IMR-90 (cell line): Measurements from ENCODE around the gene CSNK1D. TPM values are rescaled to one million over a fixed set of nuclear protein-coding genes. Genes with fewer than 3 reads are reported as not detected.

Experiments
- ATAC-seq: fragments of 200-7000 bp; cut with Tn5 transposase; 2 replicates; pipeline ENCODE4 v1.9.1; 2020; ENCODE audit warnings: low read depth, mild to moderate bottlenecking, moderate library complexity
- BruUV-seq: library from RNA; stranded (reverse); fragments of 400-500 nt; replicated peaks from 2 replicates; lab custom pipeline; 2021; lab: Mats Ljungman, UMichigan
- CTCF ChIA-PET: fragments of 300-600 bp; formaldehyde crosslinking; extraction: SDS; loops from one replicate; lab custom pipeline; 2021; ENCODE audit warnings: antibody characterized with exemption; lab: Yijun Ruan, JAX
- POLR2A ChIA-PET: fragments of 300-600 bp; sonication (Branson Sonifier 250); formaldehyde crosslinking; loops from one replicate; lab custom pipeline; 2022; ENCODE audit warnings: antibody characterized with exemption; ENCODE audit not compliant: unreplicated experiment; lab: Charles Lee
- DNase-seq: peaks from one replicate; pipeline ENCODE4 v3.0.0; 2013
- H2AFZ ChIP-seq: replicated peaks from 2 replicates; pipeline ENCODE3; 2013; ENCODE audit warnings: low read length, mild to moderate bottlenecking; ENCODE audit not compliant: poor library complexity
- H2AK5ac ChIP-seq: 2 replicates; pipeline ENCODE4 v1.6.1; 2013; ENCODE audit warnings: low read depth, low read length, inconsistent platforms
- H2AK9ac ChIP-seq: replicated peaks from 2 replicates; pipeline ENCODE3; 2013; ENCODE audit warnings: mild to moderate bottlenecking, low read depth, low read length, moderate library complexity; ENCODE audit not compliant: poor library complexity
- H2BK120ac ChIP-seq: 2 replicates; pipeline ENCODE4 v1.6.1; 2013; ENCODE audit warnings: low read depth, low read length, inconsistent platforms
- H2BK15ac ChIP-seq: 3 replicates; pipeline ENCODE4 v1.6.1; 2013; ENCODE audit warnings: low read depth, low read length, inconsistent platforms
- H2BK20ac ChIP-seq: 2 replicates; pipeline ENCODE4 v1.6.1; 2013; ENCODE audit warnings: low read depth, mild to moderate bottlenecking, inconsistent platforms, low read length, moderate library complexity
- H2BK5ac ChIP-seq: 2 replicates; pipeline ENCODE4 v1.6.1; 2013; ENCODE audit warnings: mild to moderate bottlenecking, low read depth, low read length, inconsistent platforms; ENCODE audit not compliant: poor library complexity, severe bottlenecking
- H3K14ac ChIP-seq: replicated peaks from 2 replicates; pipeline ENCODE4 v1.6.1; 2013; ENCODE audit warnings: low read depth, low read length, inconsistent platforms
- H3K18ac ChIP-seq: 2 replicates; pipeline ENCODE4 v1.6.1; 2013; ENCODE audit warnings: low read depth, low read length, control low read depth
- H3K23ac ChIP-seq: 2 replicates; pipeline ENCODE4 v1.6.1; 2013; ENCODE audit warnings: low read depth, low read length, inconsistent platforms
- H3K27ac ChIP-seq: 2 replicates; pipeline ENCODE4 v1.5.1; 2013; ENCODE audit warnings: mild to moderate bottlenecking, control low read depth, low read length; ENCODE audit not compliant: insufficient read depth
- H3K27me3 ChIP-seq: 2 replicates; pipeline ENCODE4 v1.6.1; 2013; ENCODE audit warnings: low read length; ENCODE audit not compliant: control insufficient read depth, insufficient read depth
- H3K36me3 ChIP-seq: 2 replicates; pipeline ENCODE4 v1.6.1; 2013; ENCODE audit warnings: low read length, mixed read lengths; ENCODE audit not compliant: control insufficient read depth, insufficient read depth
- H3K4ac ChIP-seq: 2 replicates; pipeline ENCODE4 v1.6.1; 2013; ENCODE audit warnings: low read depth, low read length, inconsistent platforms
- H3K4me1 ChIP-seq: 2 replicates; pipeline ENCODE4 v1.6.1; 2013; ENCODE audit warnings: low read length, mixed read lengths; ENCODE audit not compliant: control insufficient read depth, insufficient read depth
- H3K4me2 ChIP-seq: 2 replicates; pipeline ENCODE4 v1.6.1; 2013; ENCODE audit warnings: low read depth, mild to moderate bottlenecking, control low read depth, low read length, moderate library complexity
- H3K4me3 ChIP-seq: 2 replicates; pipeline ENCODE4 v1.5.1; 2013; ENCODE audit warnings: low read depth, mild to moderate bottlenecking, control low read depth, low read length, moderate library complexity; ENCODE audit not compliant: insufficient read depth
- H3K56ac ChIP-seq: 2 replicates; pipeline ENCODE4 v1.6.1; 2013; ENCODE audit warnings: low read length, inconsistent platforms; ENCODE audit not compliant: insufficient read depth; ENCODE audit errors: extremely low read depth
- H3K79me1 ChIP-seq, 2 experiments: 2 replicates each; pipeline ENCODE4 v1.6.1; 2013; ENCODE audit warnings: low read length in 2 of 2, inconsistent platforms in 1 of 2, low read depth in 1 of 2
- H3K9ac ChIP-seq: 2 replicates; pipeline ENCODE4 v1.6.1; 2013; ENCODE audit warnings: low read depth, low read length, control low read depth
- H3K9me1 ChIP-seq: 2 replicates; pipeline ENCODE4 v1.6.1; 2013; ENCODE audit warnings: low read length, inconsistent platforms; ENCODE audit not compliant: insufficient read depth
- H3K9me3 ChIP-seq: 2 replicates; pipeline ENCODE4 v1.6.1; 2013; ENCODE audit warnings: low read length; ENCODE audit not compliant: control insufficient read depth, insufficient read depth
- H4K20me1 ChIP-seq: 2 replicates; pipeline ENCODE4 v1.6.1; 2013; ENCODE audit warnings: low read length, inconsistent platforms; ENCODE audit not compliant: insufficient read depth
- H4K5ac ChIP-seq: 2 replicates; pipeline ENCODE4 v1.6.1; 2013; ENCODE audit warnings: mild to moderate bottlenecking, low read depth, low read length, control low read depth
- H4K8ac ChIP-seq, 2 experiments: 2 replicates each; pipeline ENCODE4 v1.6.1; 2013; ENCODE audit warnings: low read depth in 2 of 2, low read length in 2 of 2, control low read depth in 1 of 2, inconsistent platforms in 1 of 2
- H4K91ac ChIP-seq: 2 replicates; pipeline ENCODE4 v1.6.1; 2013; ENCODE audit warnings: low read depth, low read length, inconsistent platforms; ENCODE audit not compliant: insufficient read depth
- NFE2L2 ChIP-seq: fragments of 150-350 bp; IDR thresholded peaks from 2 replicates; pipeline ENCODE4 v1.6.1; 2016; ENCODE audit warnings: low read depth, mild to moderate bottlenecking, low read length
- WGBS, 2 experiments: methylation state at CpG; one replicate each; pipeline versions ENCODE4 v1.1.5 to v1.1.7; 2013; ENCODE audit warnings: missing lambda C conversion rate in 2 of 2; ENCODE audit not compliant: insufficient read length in 1 of 2; ENCODE audit errors: extremely low coverage in 2 of 2; 5-methylcytosine and 5-hydroxymethylcytosine counted together
- dilution Hi-C: fragments of 300-500 bp; cut with HindIII; formaldehyde crosslinking; loops from one replicate; pipeline ENCODE4 v1.14.3; 2018; ENCODE audit warnings: low sequenced_read_pairs; ENCODE audit not compliant: unreplicated experiment
- in situ Hi-C: fragments of 300-500 bp; cut with MboI; formaldehyde crosslinking; loops from 3 replicates; pipeline ENCODE4 v1.14.3; 2019; ENCODE audit warnings: low sequenced_read_pairs, inconsistent platforms, mixed read lengths
- intact Hi-C: fragments of 100-400 bp; cut with micrococcal nuclease; formaldehyde crosslinking; loops from 2 replicates; pipeline ENCODE4 v1.10.0; 2022
- polyA plus RNA-seq, 3 experiments: library from polyadenylated mRNA; depleted of rRNA; stranded (reverse); fragments of >200 nt; gene quantifications; 2 replicates each; pipeline ENCODE4 v1.2.3, GENCODE V29; 2012; ENCODE audit warnings: low replicate concordance in 1 of 3
- total RNA-seq: library from RNA; depleted of rRNA; stranded (reverse); fragments of >200 nt; gene quantifications from 2 replicates; pipeline ENCODE4 v1.2.3, GENCODE V29; 2012

Gene CSNK1D
- total and polyA plus RNA-seq, 2 of the 4 experiments (the other 2 are of a cell fraction) = 47.1 to 186 TPM

- H3K27ac ChIP-seq = no peak overlapping the region
- in situ Hi-C loops = no loop called here
- H4K20me1 ChIP-seq = peaks cover 95% of the 10 kb centered on the region
- H4K8ac ChIP-seq = no peak overlapping the region
- dilution Hi-C loops = no loop called here
- H3K23ac ChIP-seq = no peak overlapping the region
- TF ChIP-seq NFE2L2 = no peak
- H3K4ac ChIP-seq = no peak overlapping the region
- no peak overlapping the region for H2AK5ac ChIP-seq
- no peak overlapping the region for H4K91ac ChIP-seq
- H3K27me3 ChIP-seq = no peaks in the 10 kb centered on the region
- no peak overlapping the region for H2BK120ac ChIP-seq
- no peak overlapping the region for H2BK15ac ChIP-seq
- no peak overlapping the region for H3K4me3 ChIP-seq
- intact Hi-C loops = no loop called here
- peaks cover 95% of the 10 kb centered on the region for H3K36me3 ChIP-seq
- no peak overlapping the region for H4K5ac ChIP-seq
- no peak overlapping the region for H3K9ac ChIP-seq
- H3K9me1 ChIP-seq = no peaks in the 10 kb centered on the region
- no peak overlapping the region for H2AK9ac ChIP-seq
- no peak overlapping the region for H2AFZ ChIP-seq
- DNase-seq = no peak
- ChIA-PET CTCF (no interaction called here), POLR2A (no interaction called here)
- 93% methylated on average over 30 of the region's 54 CpGs; no CpG with 5 or more reads in 1 of the 2 experiments for WGBS, 2 experiments
- H2BK5ac ChIP-seq = no peak overlapping the region
- H3K56ac ChIP-seq = no peak overlapping the region
- no peaks in the 10 kb centered on the region for H3K9me3 ChIP-seq
- no peak for ATAC-seq
- no peak overlapping the region for H3K18ac ChIP-seq
- no peak overlapping the region for H2BK20ac ChIP-seq
- H3K4me2 ChIP-seq = no peak overlapping the region
- peaks cover 4% of the 10 kb centered on the region; the same call in 1 of the 2 replicates for H3K4me1 ChIP-seq
- peaks cover 23 to 89% of the 10 kb centered on the region in 2 experiments for H3K79me1 ChIP-seq
- no peak overlapping the region for H3K14ac ChIP-seq
- BruUV-seq = no TSS peak
Observed at GRCh38 chr17:82248815-82249674, 24.5 kb downstream of the CSNK1D start.
